ENCODE data around the gene SLC45A1.

SLC45A1 gene

DNA sequence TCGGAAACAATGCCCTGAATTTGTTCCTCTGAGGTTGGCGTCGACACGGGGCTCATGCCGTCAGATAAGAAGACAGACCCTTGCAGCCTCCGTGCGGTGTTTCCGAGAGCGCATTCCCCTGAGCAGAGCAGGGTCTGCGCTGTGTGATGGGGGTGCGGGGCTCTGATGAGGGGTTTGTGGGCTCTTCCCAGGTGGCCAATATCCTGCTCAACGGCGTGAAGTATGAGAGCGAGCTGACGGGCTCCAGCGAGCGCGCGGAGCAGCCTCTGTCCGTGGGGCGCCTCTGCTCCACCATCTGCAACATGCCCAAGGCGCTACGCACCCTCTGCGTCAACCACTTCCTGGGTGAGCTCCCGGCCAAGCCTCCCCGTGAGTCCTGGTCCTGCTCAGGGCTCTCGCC lies 17.3 kb downstream of the SLC45A1 start:
- DNase-seq (ENCODE audit: low read depth, low spot score), result no peak

DNA sequence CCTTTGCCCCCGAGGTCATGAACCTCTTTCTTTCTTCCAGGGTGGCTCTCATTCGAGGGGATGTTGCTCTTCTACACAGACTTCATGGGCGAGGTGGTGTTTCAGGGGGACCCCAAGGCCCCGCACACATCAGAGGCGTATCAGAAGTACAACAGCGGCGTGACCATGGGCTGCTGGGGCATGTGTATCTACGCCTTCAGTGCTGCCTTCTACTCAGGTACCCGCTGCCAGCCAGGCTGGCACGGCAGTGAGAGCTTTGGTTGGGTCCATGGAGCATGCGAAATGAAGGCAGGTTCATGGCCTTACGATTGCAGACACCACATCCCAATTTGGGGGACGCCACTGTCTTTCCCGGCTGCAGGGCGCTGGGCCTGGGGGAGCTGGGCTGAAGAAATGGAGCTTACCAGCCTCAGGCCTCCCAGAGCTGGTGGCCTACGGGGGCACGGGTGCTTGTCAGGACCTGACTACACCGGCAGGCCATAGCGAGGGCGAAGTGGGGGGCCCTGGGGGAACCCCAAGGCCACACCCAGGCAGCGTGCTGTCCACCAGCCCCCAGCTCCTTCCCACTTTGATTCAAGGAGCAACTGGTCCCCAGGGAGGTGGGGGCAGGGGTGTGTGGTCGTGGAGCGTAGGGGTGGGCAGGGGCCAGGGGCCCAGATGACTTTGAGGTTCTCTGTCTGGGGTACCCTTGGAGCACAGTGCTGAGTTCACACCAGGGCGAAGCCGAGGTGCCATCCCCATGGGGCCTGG lies 20.0 kb downstream of the SLC45A1 start:
- no peak for DNase-seq (ENCODE audit: low read depth, low spot score)

DNA sequence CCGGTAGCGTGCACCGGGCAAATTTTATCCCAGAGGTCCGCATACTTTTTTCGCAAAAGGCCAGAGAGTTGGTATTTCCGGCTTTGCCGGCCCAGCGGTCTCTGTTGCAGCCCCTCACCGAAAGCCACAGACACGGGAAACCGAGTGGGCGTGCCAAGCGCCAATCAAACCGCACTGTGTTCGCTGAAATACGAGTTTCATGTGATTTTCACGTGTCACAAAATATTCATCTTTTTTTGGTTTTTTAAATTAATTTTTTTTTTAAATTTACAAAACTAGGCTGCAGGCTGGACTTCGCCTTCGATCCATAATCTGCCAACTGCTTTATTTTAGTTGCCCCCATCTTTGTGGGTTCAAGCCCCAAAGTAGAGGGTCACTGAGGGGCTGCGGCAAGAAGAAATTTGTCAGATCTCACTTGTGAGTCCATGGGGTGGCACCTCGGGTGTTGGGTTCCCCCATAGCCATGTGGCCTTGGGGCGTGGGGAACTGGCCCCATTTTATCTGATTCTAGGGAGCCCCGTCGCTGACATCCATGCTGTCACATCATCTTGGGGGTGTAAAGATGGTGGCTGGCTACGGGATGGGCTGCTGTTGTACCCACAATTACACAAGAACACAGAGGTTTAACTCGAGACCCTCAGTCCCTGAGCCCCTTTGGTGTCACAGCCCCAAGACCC lies 20.8 kb downstream of the SLC45A1 start:
- no peak for DNase-seq (ENCODE audit: low read depth, low spot score)

DNA sequence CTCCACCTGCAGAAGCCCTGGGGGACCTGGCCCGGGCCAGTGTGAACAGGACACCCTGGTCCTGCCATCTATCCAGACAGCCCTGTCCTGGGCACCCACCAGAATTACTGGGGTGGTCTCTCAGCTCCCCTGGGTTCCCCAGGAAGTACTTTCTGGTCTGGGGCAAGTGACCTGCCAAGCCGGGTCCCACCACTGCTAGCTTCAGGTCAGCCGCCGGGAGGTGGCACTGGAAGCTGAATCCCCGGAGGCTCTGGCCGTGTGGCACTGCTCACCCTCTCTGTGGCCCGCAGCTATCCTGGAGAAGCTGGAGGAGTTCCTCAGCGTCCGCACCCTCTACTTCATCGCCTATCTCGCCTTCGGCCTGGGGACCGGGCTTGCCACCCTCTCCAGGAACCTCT lies 21.3 kb downstream of the SLC45A1 start:
- DNase-seq (ENCODE audit: low read depth, low spot score), result no peak

DNA sequence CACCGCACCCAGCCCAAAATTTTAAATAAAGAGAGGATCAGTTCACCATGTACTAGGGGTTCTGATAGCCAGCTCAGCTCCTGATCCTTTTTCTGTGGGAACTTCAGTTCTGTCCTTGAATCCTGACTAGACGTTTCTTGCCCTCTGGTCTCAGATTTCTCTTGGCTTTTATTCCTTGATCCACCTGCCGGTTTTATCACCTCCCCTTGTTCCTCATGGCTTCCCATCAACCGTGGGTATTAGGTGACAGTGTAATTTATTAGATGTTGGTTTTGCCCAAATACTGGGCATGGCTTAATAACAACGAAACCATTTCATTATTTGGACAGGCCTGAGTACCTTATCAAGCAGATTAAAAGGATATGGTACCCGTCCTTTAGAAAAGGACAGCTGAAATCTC lies 22.5 kb downstream of the SLC45A1 start:
- DNase-seq (ENCODE audit: low read depth, low spot score), result no peak

DNA sequence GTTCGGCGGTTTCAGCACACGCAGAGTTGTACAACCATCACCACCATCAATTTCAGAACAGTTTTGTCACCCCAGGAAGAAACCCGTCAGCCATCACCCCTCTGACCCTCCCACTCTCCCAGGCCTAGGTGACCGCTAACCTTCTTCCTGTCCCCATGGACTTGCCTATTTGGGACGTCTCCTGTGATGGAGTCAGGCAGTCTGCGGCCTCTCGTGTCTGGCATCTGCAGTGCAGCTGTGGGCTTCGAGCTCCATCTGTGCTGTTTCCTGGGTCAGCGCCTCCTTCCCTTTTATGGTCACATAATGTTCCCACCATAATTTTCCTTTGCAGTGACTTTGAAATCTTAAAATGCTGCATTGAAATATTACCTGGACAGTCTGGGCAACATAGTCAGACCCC lies 24.4 kb downstream of the SLC45A1 start:
- DNase-seq (ENCODE audit: low read depth, low spot score), result no peak

DNA sequence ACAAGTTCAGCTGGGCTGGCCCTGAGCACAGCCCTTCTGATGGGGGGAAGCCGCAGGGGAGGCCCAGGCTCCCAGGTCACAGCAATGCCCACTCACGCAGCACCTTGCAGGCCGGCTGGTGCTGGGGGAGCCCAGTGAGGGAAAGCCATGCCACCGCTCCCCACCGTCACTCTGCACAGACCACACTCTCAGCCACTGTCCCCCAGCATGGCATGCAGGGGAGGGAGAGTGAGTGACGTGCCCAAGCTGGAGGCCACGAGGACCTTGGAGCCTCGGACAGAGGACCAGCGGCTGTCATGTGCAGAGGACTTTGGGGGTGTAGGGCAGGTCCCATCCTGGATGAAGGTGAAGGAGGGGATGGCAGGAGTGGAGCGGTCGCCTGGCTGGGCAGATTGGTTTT lies 25.1 kb downstream of the SLC45A1 start:
- no peak for DNase-seq (ENCODE audit: low read depth, low spot score)

DNA sequence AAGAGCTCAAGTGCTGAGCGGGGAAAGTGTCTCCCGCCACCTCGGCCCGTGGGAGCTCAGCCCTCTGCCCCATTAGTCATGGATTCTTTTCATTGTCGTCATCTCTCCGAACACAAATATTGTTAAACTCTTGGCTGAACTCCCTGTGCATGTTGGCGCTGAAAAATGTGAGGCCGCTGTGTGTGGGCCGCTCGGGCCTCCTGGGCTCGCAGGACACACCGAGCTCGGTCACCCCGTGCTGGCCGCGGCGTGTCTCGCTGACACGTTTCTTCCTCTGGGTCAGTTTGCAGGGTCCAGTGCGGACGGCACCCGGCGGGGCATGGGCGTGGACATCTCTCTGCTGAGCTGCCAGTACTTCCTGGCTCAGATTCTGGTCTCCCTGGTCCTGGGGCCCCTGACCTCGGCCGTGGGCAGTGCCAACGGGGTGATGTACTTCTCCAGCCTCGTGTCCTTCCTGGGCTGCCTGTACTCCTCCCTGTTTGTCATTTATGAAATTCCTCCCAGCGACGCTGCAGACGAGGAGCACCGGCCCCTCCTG lies 25.6 kb downstream of the SLC45A1 start:
- peak; percentile 84 for DNase-seq (ENCODE audit: low read depth, low spot score)

DNA sequence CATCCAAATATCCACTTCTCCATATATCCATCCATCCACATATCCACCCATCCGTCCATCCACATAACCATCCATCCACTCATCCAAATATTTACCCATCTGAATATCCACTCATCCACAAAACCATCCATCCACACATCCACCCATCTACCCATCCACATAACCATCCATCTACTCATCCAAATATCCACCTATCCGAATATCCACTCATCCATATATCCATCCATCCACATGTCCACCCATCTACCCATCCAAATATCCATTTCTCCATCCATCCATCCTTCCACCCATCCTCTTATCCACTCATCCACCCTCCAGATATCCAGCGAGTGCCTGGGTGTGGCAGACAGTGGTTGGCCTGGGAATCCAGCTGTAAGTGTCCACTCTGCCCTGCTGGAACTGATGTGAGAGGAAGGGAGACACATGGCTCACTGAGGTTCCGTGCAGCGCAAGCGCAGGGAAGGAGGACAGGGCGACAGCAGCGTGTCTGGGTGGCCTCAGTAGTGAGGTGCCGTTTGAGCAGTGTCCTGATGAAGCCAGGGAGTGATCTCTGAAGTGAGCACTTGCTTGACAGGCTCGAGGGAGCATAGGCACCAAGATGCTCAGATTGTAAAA lies 27.1 kb downstream of the SLC45A1 start:
- no peak for DNase-seq (ENCODE audit: low read depth, low spot score)

DNA sequence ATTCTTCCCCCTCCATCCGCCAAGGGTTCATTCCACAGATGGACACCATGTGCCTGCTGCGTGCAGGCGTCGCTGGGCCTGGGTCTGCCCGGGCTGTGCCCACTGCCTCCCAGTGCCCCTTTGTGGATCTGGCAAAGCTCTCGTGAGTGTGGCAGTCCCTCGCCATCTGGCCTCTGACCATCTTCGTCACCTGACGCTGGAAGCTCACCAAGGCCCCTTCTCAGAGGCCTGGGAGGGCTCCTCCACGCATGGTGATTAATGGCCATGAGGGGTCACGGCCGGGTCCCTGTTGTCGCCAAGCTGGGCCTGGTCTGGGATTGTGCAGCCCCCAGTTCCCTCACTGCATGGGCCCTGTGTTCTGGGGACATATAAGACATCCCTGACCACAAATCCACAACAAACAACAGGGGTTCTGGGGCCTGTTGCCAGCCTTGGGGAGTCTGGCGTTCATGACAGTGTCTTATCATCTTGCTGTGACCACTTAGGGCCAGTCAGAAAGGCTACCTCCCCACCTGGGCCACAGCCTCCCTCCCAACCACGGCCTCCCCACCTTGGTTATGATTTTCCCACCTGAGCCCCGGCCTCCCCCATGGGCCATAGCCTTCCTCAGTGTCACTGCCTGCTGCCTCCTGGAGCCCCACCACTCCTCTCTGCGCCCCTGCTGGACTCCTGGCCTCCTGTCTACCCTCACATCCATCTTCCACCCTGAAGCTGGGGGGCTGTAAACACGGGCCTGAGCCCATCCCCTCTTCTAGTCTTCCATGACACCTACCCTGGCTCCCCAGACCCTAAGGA lies 27.9 kb downstream of the SLC45A1 start:
- no peak for DNase-seq (ENCODE audit: low read depth, low spot score)

DNA sequence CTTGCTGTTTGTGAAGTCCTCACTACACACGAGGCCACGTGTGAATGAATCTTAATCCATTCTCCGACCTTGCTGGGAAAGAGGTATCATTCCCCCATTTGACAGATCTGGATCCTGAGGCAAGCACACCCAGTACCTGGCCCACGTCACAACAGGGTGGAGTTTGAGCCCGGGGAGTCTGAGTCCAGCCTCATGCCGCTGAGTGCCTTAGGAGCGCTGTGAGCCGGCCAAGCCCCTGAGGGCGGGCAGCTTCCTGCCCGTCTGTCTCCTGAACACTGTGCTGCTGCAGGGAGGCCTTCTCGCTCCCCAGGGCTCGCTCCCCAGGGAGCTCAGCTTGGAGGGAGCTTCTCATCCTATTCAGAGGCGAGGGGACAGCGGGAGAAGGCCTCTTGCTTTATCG lies 29.7 kb downstream of the SLC45A1 start:
- DNase-seq (ENCODE audit: low read depth, low spot score), result no peak

DNA sequence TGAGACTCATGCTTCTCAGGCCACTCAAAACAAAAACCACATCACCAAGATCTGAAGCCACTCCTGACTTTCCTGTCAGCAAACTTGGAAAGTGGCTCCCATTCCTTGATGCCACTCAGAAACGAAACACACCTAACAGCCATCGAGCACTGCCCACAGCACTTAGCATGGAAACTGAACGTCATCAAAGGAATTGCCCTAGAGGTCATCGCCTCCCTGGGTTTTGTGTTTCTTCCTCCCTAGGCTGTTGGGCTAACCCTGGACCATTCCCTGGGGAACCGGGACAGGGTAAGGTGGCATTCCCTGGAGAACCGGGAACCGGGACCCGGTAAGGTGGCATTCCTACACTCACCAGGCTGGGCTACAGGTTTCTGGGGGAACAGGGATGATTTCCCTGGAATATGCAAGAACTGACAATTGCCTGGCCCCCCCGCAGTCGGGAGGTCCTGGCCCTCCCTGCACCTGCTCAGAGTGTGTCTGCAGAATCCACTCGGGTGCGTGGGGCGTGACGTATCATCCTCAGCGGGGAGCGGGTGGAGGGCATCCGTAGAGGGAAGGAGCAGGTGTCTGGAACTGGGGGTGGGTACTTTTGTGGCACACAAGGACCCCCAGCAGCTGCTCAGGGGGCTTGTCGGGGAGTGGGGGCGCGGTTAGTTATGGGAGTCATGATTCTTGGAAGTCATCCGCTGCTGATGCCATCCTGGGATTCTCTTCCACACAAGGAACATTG lies 30.3 kb downstream of the SLC45A1 start:
- no peak for DNase-seq (ENCODE audit: low read depth, low spot score)

DNA sequence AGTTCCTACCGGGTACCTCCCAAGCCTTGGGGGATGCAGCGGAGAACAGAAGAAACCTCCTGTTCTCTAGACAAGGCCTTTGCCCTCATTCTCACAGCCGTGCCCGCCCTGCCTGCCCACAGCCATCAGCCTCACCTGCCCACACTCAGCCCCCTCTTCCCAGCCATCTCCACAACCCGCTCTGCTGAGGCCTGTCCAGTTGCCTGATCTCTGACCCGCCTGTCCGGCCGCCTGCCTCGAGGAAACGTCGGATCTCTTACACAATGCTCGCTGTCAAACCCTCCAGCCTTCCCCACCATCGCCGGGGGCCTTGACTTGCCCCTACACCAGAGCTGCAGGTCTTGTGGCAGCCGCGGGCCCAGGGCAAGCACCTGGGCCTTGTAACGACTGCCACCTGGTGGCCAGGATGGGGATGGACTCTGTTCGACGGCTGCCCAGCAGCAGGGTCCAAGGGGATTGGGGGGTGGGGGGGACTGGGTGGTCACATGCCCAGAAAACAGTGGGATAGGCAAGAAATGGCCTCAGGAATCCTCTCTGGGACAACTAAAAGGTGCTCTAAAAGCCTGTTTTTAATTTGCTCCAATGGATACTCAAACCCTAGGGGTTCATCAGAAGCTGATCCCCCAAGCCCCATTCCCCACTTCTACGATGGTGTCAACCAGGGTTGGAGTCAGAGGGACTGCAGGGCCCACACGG lies 31.0 kb downstream of the SLC45A1 start:
- no peak for DNase-seq (ENCODE audit: low read depth, low spot score)

DNA sequence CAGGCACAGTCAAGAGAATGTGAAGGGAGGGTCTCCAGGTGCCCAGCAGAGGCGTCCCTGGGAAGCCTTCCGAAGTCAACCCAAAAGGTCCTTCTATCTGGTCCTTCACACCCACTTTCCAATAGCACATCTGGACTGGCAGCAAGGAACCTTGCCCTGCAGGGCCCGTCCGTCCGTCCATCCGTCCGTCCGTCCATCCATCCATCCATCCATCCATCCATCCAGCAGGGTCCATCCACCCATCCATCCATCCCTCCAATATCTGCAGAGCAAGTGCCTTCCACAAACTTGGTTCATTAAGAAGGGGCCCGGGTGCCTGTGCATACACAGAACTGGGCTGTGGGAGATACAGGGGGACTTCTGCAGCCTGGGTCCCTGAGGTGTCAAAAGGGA lies 31.6 kb downstream of the SLC45A1 start:
- DNase-seq (ENCODE audit: low read depth, low spot score), result no peak

DNA sequence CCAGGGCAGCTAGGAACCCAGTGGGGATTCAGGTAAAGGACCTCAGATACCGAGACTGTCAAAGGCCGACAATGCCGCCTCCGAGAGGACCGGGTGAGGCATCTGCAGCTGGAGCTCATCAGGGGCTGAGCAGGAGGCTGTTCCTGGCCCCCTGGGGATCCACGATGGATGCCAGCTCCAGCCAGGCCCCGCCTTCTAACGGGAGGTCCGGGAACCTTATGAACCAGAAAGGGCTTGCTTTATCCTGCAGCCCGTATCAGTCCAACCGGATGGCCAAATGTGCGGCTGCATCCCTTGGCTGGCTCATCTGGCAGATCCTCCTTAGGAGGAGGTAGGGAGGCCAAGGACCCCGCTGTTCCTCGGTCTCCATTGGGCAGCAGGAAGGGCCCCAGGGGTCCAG lies 32.0 kb downstream of the SLC45A1 start:
- DNase-seq (ENCODE audit: low read depth, low spot score), result no peak

DNA sequence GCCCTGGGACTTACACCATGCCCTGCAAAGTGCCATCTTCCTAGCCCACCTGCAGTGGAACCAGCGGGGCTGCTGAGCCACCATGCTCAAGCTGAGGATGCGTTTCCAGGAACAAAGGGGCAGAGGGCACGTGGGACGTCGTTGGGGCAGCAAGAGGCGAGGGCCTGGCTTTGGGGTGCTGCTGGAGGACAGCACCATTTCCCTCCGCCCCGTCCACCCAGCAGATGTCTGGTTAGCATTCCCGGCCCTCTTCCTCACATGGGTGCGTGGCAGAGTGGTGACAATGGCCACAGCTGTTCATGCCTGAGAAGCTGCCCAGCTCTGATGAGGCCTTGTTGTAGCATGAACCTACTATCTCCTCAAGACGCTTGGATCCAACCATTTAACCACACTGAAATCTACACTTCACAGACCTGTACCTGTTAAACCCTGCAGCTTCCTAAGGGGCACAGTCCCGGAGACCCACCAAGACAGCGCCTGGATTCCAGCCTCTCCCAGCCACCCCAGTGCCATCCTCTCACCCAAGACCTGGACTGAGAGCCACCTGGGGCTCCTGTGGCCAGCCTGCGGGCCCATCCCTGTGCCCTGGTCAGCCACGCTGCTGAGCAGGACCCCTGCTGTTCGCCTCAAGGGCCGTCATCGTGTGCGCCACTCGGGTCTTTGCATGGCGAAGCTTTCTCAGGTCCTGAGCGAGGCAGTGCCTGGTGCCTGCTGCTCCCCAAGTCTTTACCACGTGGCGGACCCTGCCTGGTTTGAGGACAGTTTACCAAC lies 33.2 kb downstream of the SLC45A1 start:
- DNase-seq (ENCODE audit: low read depth, low spot score), result no peak

DNA sequence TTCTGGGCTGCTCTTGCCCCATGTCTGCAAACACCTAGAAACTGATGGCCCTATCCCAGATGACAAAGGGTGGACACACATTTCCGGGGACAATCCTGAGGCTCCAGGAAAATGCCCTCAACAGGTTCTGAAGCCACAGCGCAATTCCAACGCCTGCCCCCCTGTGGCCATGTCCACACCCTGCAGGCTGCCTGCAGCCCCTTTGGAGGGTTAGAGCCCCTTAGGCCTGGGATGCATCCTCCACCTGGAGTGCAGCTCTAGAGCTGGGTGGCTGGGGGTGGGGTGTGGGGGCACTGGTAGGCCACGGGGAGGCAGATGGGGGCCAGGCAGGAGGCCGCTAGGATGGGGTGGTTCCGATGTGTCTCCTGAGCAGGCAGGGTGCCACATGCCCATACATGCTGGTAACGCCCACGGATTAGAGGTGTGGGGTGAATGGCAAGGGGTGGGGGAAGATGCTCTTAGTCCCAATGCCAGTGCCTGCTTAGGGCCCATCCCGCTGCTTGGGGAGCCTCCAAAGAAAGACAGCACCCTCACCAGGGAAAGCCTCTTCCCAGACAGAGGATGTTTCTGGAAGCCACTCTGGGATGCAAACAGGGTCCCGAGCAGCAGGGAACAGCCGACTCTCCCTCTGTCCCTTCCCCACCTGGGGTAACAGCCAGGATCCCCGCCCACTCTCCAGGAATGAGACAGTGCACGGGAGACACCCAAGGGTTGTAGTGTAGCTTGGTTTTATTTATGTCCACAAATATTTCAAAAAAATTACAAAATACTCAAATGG lies 34.0 kb downstream of the SLC45A1 start:
- DNase-seq (ENCODE audit: low read depth, low spot score), result no peak

DNA sequence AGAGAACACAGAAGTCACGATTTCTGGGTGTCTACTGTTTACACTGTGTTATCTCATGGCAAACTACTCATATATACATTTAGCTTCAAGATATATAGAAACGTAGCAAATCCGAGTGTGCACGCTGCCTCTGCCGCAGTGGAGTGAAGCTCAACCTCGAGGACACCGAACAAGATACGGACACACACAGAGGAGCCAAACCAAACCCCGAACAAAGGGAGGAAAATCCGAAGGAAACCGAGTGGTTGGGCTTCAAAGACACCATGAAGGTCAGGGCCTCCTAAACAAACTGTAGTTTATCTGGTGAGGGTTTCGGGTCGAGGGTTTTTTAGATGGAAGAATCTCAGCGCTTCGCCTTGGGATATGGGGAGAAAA lies 34.5 kb downstream of the SLC45A1 start:
- DNase-seq (ENCODE audit: low read depth, low spot score), result no peak
